HCT116 (cell line): Measurements from ENCODE around the gene RNF130. TPM values are rescaled to one million over a fixed set of nuclear protein-coding genes. Genes with fewer than 3 reads are reported as not detected.

Experiments
- ATAC-seq: fragments of 200-7000 bp; cut with Tn5 transposase; 2 replicates; pipeline ENCODE4 v1.9.1; 2020; ENCODE audit warnings: mild to moderate bottlenecking, moderate library complexity
- BruUV-seq: library from RNA; stranded (reverse); fragments of 400-500 nt; replicated peaks from 2 replicates; lab custom pipeline; 2021; lab: Mats Ljungman, UMichigan
- CTCF ChIA-PET: fragments of 300-600 bp; sonication (Branson Sonifier 250); formaldehyde crosslinking; loops from one replicate; lab custom pipeline; 2021; ENCODE audit warnings: antibody characterized with exemption; lab: Charles Lee
- POLR2A ChIA-PET: fragments of 300-600, 350-600 bp; sonication (Branson Sonifier 250); formaldehyde crosslinking; loops from one replicate; lab custom pipeline; 2021; ENCODE audit warnings: antibody characterized with exemption; lab: Charles Lee
- RAD21 ChIA-PET, 2 experiments: fragments of 300-600 bp; sonication (Branson Sonifier 250); formaldehyde crosslinking; loops; one replicate each; lab custom pipeline; 2023; ENCODE audit warnings: low total read pairs in 2 of 2; ENCODE audit not compliant: uncharacterized antibody in 2 of 2, unreplicated experiment in 2 of 2, low non-redundant PET in 1 of 2; lab: Charles Lee
- DNase-seq: peaks from one replicate; pipeline ENCODE4 v3.0.0-alpha.2; 2010; ENCODE audit warnings: low read depth, low spot score
- H2AFZ ChIP-seq: fragments of 200-600 bp; shearing (Covaris generic), sonication (generic); 2 replicates; pipeline ENCODE4 v1.6.1; 2017; ENCODE audit warnings: low read depth, mixed run types, mixed read lengths, antibody characterized with exemption, low read length; ENCODE audit not compliant: poor library complexity, severe bottlenecking
- H3K27ac ChIP-seq: 2 replicates; pipeline ENCODE4 v1.5.1; 2012; ENCODE audit warnings: low read depth, low read length
- H3K27me3 ChIP-seq: fragments of 200-600 bp; sonication (generic); 2 replicates; pipeline ENCODE4 v1.6.1; 2016; ENCODE audit warnings: mixed run types, low read length, mixed read lengths; ENCODE audit not compliant: insufficient read depth
- H3K36me3 ChIP-seq, 2 experiments: fragments of 200-500 bp in 1 of 2; fragments of 200-600 bp in 1 of 2; sonication (Bioruptor generic) in 1 of 2; sonication (generic) in 1 of 2; 2 replicates each; pipeline versions ENCODE4 v1.5.1 to v1.6.1; 2014 to 2016; ENCODE audit warnings: low read length in 2 of 2, inconsistent platforms in 1 of 2, mixed read lengths in 1 of 2, mixed run types in 1 of 2; ENCODE audit not compliant: insufficient read depth in 2 of 2, control insufficient read depth in 1 of 2
- H3K4me1 ChIP-seq, 2 experiments: fragments of 200-600 bp in 1 of 2; sonication (generic) in 1 of 2; 2 replicates each; pipeline versions ENCODE4 v1.5.1 to v1.6.1; 2012 to 2017; ENCODE audit warnings: low read length in 2 of 2, inconsistent platforms in 1 of 2, mild to moderate bottlenecking in 1 of 2, mixed read lengths in 1 of 2, mixed run types in 1 of 2, moderate library complexity in 1 of 2; ENCODE audit not compliant: insufficient read depth in 2 of 2, control insufficient read depth in 1 of 2
- H3K4me2 ChIP-seq: fragments of 200-600 bp; sonication (generic); 2 replicates; pipeline ENCODE4 v1.6.1; 2017; ENCODE audit warnings: mixed run types, low read length, mixed read lengths
- H3K4me3 ChIP-seq, 2 experiments: fragments of 200-600 bp in 1 of 2; sonication (generic) in 1 of 2; replicated peaks in 1 of 2; 2 replicates each; pipeline ENCODE4 v1.5.1; 2011 to 2016; ENCODE audit warnings: low read length in 2 of 2, control low read depth in 1 of 2, low read depth in 1 of 2, mild to moderate bottlenecking in 1 of 2, mixed read lengths in 1 of 2, mixed run types in 1 of 2
- H3K79me2 ChIP-seq: fragments of 200-600 bp; sonication (generic); 2 replicates; pipeline ENCODE4 v1.6.1; 2017; ENCODE audit warnings: mild to moderate bottlenecking, mixed run types, low read length, moderate library complexity, mixed read lengths; ENCODE audit not compliant: insufficient read depth
- H3K9ac ChIP-seq: fragments of 200-600 bp; sonication (generic); 2 replicates; pipeline ENCODE4 v1.6.1; 2016; ENCODE audit warnings: low read length, mixed read lengths
- H3K9me2 ChIP-seq: fragments of 200-600 bp; sonication (generic), shearing (Covaris generic); 2 replicates; pipeline ENCODE4 v1.6.1; 2017; ENCODE audit warnings: mixed run types, mild to moderate bottlenecking, moderate library complexity; ENCODE audit not compliant: insufficient read depth
- H3K9me3 ChIP-seq, 2 experiments: fragments of 200-500 bp in 1 of 2; fragments of 200-600 bp in 1 of 2; sonication (Bioruptor generic) in 1 of 2; sonication (generic) in 1 of 2; 2 replicates each; pipeline ENCODE4 v1.6.1; 2014 to 2017; ENCODE audit warnings: low read length in 2 of 2, mixed read lengths in 2 of 2, inconsistent platforms in 1 of 2, low read depth in 1 of 2, mild to moderate bottlenecking in 1 of 2, mixed run types in 1 of 2, moderate library complexity in 1 of 2; ENCODE audit not compliant: control insufficient read depth in 1 of 2, insufficient read depth in 1 of 2
- H4K20me1 ChIP-seq: fragments of 200-600 bp; sonication (generic), shearing (Covaris generic); 2 replicates; pipeline ENCODE4 v1.6.1; 2017; ENCODE audit warnings: mixed run types, mild to moderate bottlenecking, moderate library complexity; ENCODE audit not compliant: insufficient read depth
- CEBPB ChIP-seq: IDR thresholded peaks from 2 replicates; pipeline ENCODE4 v1.6.1; 2012; ENCODE audit warnings: low read depth
- EGR1 ChIP-seq: IDR thresholded peaks from 2 replicates; pipeline ENCODE4 v1.6.1; 2012; ENCODE audit warnings: low read depth
- FOSL1 ChIP-seq: IDR thresholded peaks from 2 replicates; pipeline ENCODE4 v1.6.1; 2012; ENCODE audit warnings: low read depth
- JUND ChIP-seq: IDR thresholded peaks from 2 replicates; pipeline ENCODE4 v1.6.1; 2012
- POLR2A ChIP-seq: IDR thresholded peaks from 2 replicates; pipeline ENCODE4 v1.7.0; 2011; ENCODE audit warnings: borderline replicate concordance; ENCODE audit not compliant: insufficient read depth, insufficient read length; ENCODE audit errors: extremely low read depth
- POLR2AphosphoS5 ChIP-seq: IDR thresholded peaks from 2 replicates; pipeline ENCODE4 v1.6.1; 2011; ENCODE audit warnings: mild to moderate bottlenecking, low read depth, low read length, moderate library complexity
- REST ChIP-seq: IDR thresholded peaks from 2 replicates; pipeline ENCODE4 v1.6.1; 2012; ENCODE audit warnings: low read depth
- SIN3A ChIP-seq: IDR thresholded peaks from 2 replicates; pipeline ENCODE4 v1.6.1; 2012; ENCODE audit warnings: low read depth
- TCF7L2 ChIP-seq: IDR thresholded peaks from 2 replicates; pipeline ENCODE4 v1.7.0; 2011; ENCODE audit warnings: borderline replicate concordance, inconsistent platforms; ENCODE audit not compliant: insufficient read depth, insufficient read length; ENCODE audit errors: extremely low read depth
- ZNF274 ChIP-seq: fragments of 200-500 bp; sonication (Bioruptor generic); IDR thresholded peaks from 2 replicates; pipeline ENCODE4 v1.6.1; 2014; ENCODE audit warnings: mild to moderate bottlenecking, low read depth, low read length, inconsistent platforms
- intact Hi-C: fragments of 100-400 bp; cut with micrococcal nuclease; formaldehyde crosslinking; loops from 2 replicates; pipeline ENCODE4 v1.10.0; 2022
- total RNA-seq: library from RNA; stranded (reverse); gene quantifications from one replicate; pipeline ENCODE4 v1.2.1, GENCODE V29; 2021; ENCODE audit not compliant: unreplicated experiment
- TF ChIP-seq, protein P1 (sequence below): IDR thresholded peaks from 2 replicates; pipeline ENCODE4 v1.6.1; 2012
- TF ChIP-seq, protein P2 (sequence below), 3 experiments: fragments of 200-600 bp in 1 of 3; sonication (generic) in 1 of 3; IDR thresholded peaks in 2 of 3; conservative IDR thresholded peaks in 1 of 3; 2 replicates each; pipeline ENCODE4 v1.5.1; 2012 to 2017; ENCODE audit warnings: low read depth in 2 of 3, low read length in 2 of 3, antibody characterized with exemption in 1 of 3, borderline replicate concordance in 1 of 3, control low read depth in 1 of 3, mild to moderate bottlenecking in 1 of 3, mixed read lengths in 1 of 3, mixed run types in 1 of 3, moderate library complexity in 1 of 3; ENCODE audit not compliant: insufficient read depth in 1 of 3
- TF ChIP-seq, protein P3 (sequence below): IDR thresholded peaks from 2 replicates; pipeline ENCODE4 v1.6.1; 2012

RNF130 gene
- total RNA-seq, 1 experiment from 2014 or later, result 34.9 TPM

DNA sequence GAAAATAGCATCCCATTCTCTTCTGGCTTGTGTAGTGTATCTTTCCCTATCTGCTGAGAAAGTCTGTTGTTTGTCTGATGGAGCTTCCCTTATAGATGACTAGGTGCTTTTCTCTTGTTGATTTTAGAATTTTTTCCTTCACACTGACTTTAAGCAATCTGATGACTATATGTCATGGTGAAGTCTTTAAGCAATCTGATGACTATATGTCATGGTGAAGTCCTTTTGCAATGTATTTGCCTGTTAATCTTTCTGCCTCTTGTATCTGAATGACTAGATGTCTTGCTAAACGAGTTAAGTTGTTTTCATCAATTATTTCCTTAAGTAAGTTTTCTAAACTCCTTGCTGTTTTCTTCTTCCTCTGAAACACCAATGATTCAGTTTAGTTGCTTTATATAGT, 80.5 kb downstream of the RNF130 start:
- no TSS peak for BruUV-seq
- peaks cover 0 to 8% of the 10 kb centered on the region in 2 experiments; a peak in 1 of 4 replicates for H3K9me3 ChIP-seq
- intact Hi-C loops, result no loop called here
- H2AFZ ChIP-seq, result no peak overlapping the region
- H3K27ac ChIP-seq, result no peak overlapping the region
- H3K4me1 ChIP-seq, result no peaks in the 10 kb centered on the region
- H3K36me3 ChIP-seq, result no peaks in the 10 kb centered on the region
- H3K4me3 ChIP-seq, result no peak overlapping the region
- H3K27me3 ChIP-seq, result no peaks in the 10 kb centered on the region
- DNase-seq (no peak), ATAC-seq (no peak)
- CTCF ChIA-PET, result interaction anchor here (1.2 kb wide), 1 partner anchor 189 kb away, joined by 4 read pairs; no protein-coding TSS in a partner anchor
- RAD21 ChIA-PET, result no interaction called here
- no peaks in the 10 kb centered on the region for H3K79me2 ChIP-seq
- no peak overlapping the region for H3K9ac ChIP-seq
- H4K20me1 ChIP-seq, result no peaks in the 10 kb centered on the region
- POLR2A ChIA-PET, result no interaction called here
- TF ChIP-seq POLR2A (no peak), JUND (no peak), EGR1 (no peak), SIN3A (no peak), CEBPB (no peak), REST (no peak), TCF7L2 (no peak), POLR2AphosphoS5 (no peak), FOSL1 (no peak), ZNF274 (no peak)
- TF ChIP-seq, protein P1, sequence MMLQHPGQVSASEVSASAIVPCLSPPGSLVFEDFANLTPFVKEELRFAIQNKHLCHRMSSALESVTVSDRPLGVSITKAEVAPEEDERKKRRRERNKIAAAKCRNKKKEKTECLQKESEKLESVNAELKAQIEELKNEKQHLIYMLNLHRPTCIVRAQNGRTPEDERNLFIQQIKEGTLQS, result no peak
- TF ChIP-seq, protein P2, sequence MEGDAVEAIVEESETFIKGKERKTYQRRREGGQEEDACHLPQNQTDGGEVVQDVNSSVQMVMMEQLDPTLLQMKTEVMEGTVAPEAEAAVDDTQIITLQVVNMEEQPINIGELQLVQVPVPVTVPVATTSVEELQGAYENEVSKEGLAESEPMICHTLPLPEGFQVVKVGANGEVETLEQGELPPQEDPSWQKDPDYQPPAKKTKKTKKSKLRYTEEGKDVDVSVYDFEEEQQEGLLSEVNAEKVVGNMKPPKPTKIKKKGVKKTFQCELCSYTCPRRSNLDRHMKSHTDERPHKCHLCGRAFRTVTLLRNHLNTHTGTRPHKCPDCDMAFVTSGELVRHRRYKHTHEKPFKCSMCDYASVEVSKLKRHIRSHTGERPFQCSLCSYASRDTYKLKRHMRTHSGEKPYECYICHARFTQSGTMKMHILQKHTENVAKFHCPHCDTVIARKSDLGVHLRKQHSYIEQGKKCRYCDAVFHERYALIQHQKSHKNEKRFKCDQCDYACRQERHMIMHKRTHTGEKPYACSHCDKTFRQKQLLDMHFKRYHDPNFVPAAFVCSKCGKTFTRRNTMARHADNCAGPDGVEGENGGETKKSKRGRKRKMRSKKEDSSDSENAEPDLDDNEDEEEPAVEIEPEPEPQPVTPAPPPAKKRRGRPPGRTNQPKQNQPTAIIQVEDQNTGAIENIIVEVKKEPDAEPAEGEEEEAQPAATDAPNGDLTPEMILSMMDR (IDR thresholded peaks at IDR 0.05 in 2 of 3, conservative IDR thresholded peaks at IDR 0.05 in 1 of 3; ENCODE audit: borderline replicate concordance in 1 of 3, insufficient read depth in 1 of 3, low read depth in 2 of 3, low read length in 2 of 3), result no peak
- TF ChIP-seq, protein P3, sequence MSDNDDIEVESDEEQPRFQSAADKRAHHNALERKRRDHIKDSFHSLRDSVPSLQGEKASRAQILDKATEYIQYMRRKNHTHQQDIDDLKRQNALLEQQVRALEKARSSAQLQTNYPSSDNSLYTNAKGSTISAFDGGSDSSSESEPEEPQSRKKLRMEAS, result no peak
- H3K9me2 ChIP-seq, result no peaks in the 10 kb centered on the region
- no peak overlapping the region for H3K4me2 ChIP-seq
